Retinal pigment epithelial cell (primary cell): ENCODE data around the gene MFSD6L.
A peak's percentile ranks its signal among the peaks of the same experiment; 100 is the strongest.

ENCODE experiments used
- DNase-seq: peaks from one replicate; pipeline ENCODE4 v3.0.0-alpha.2; 2010; ENCODE audit warnings: low read depth
- H3K4me3 ChIP-seq: 2 replicates; pipeline ENCODE4 v1.5.1; 2011; ENCODE audit warnings: mild to moderate bottlenecking, low read length, control low read depth, moderate library complexity
- CTCF ChIP-seq: conservative IDR thresholded peaks from 2 replicates; pipeline ENCODE4 v1.5.1; 2011; ENCODE audit warnings: low read depth, low read length, control low read depth, inconsistent platforms

The MFSD6L gene

GRCh38 chr17:8791248-8791909 lies 7.8 kb downstream of the MFSD6L start:
- DNase-seq, result no peak
- H3K4me3 ChIP-seq, result no peak overlapping the region
- TF ChIP-seq CTCF, result no peak

GRCh38 chr17:8789743-8790142 lies 9.4 kb downstream of the MFSD6L start:
- no peak overlapping the region for H3K4me3 ChIP-seq
- no peak for TF ChIP-seq CTCF
- no peak for DNase-seq

DNA sequence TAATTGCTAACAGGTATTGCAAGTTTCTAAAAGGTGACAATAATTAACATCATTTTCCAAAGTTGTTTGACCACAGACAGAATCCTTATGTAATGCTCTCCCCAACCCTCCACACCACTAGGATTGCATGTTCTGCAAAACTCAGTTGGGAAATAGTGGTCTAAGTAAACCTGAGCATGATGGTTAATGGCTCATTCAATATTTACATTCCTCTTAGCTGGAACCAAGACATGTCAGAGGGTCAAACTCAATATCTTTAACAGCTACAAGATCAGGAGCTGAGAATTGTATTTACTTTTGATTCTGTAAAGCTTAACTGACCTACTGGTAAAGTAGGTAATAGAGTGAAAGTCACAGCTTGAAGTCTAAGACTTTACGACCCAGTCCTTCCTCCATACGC lies 10.2 kb downstream of the MFSD6L start:
- no peak for TF ChIP-seq CTCF
- no peak for DNase-seq
- H3K4me3 ChIP-seq, result no peak overlapping the region

GRCh38 chr17:8785547-8786413 lies 13.4 kb downstream of the MFSD6L start:
- H3K4me3 ChIP-seq, result no peak overlapping the region
- DNase-seq, result no peak
- TF ChIP-seq CTCF, result peak; percentile 93

GRCh38 chr17:8782176-8782575 lies 17.0 kb downstream of the MFSD6L start:
- DNase-seq, result no peak
- H3K4me3 ChIP-seq, result no peak overlapping the region
- no peak for TF ChIP-seq CTCF

DNA sequence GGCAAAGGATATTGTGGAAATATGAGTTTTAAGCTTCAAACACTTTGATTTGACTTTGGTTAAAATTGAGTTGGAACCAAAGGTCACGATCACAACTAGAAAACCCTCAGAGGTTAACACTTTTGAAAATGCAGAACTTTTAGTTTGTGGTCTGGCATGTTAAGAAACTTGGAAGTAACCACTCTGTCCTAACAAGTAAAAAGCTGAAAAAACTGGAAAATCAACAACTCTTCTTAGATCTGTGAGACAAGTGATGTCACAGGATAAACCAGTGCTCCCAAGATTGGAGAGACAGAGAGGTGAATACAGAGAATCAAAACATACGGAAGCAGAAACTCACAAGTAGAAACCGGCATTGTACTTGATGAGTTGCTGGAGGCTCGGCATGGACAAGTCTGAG lies 17.4 kb downstream of the MFSD6L start:
- no peak for DNase-seq
- TF ChIP-seq CTCF, result no peak
- H3K4me3 ChIP-seq, result no peak overlapping the region

- no peak for DNase-seq
- no peak overlapping the region for H3K4me3 ChIP-seq
- TF ChIP-seq CTCF, result no peak
Measured at GRCh38 chr17:8776881-8777280, 22.3 kb downstream of the MFSD6L start.
